ENCODE data around the gene KIF26B.

- no peak for TF ChIP-seq CTCF (conservative IDR thresholded peaks at IDR 0.05; ENCODE audit: low read length)
- no peak for TF ChIP-seq EZH2phosphoT487 (IDR thresholded peaks at IDR 0.05; ENCODE audit: borderline replicate concordance, low read depth, low read length)
These were observed 278.8 kb downstream of the KIF26B start for GRCh38 chr1:245433561-245433960.

Measured in OCI-LY7 (cell line).